ENCODE results near the gene EXD2.

The EXD2 gene

DNA sequence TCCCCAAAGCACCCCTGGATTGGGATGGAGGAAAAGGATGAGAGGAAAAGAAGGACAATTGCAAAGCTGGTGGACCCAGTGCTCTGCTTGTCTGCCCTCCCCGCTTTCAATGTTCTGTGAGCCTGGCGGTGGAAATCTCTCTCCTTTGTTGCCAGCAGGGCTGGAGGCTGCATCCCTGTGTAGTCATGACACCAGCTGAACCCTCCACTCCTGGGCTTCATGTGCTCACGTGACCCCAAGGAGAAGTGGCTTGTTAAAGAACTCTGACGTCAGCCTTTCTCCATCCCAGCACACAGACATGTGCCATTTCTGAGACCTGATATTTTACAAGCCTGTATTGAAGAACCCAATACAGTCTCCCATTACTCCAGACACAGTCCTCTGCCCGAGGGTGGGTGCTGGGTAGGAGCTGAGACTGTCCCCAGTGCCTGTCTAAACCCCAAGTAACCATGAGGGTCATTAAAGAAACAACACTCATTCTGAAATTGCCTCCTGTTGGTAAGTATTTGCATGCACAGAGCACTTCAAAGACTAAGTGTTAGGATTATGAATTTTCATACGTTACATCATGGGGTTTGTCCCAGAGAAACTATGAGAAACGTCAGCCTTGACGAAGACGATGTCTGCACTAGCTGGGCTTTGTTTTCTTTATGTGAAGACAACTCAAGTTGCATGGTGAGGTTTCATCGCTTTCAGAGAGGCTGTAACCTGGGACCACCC is 90.3 kb downstream of the EXD2 start:
- no peak overlapping the region for H3K4me3 ChIP-seq (ENCODE audit: low read depth, low read length)
- in situ Hi-C loops (cut with HindIII; ENCODE audit: low sequenced_read_pairs): no loop called here
- no peak for DNase-seq (ENCODE audit: low read depth, low spot score)

DNA sequence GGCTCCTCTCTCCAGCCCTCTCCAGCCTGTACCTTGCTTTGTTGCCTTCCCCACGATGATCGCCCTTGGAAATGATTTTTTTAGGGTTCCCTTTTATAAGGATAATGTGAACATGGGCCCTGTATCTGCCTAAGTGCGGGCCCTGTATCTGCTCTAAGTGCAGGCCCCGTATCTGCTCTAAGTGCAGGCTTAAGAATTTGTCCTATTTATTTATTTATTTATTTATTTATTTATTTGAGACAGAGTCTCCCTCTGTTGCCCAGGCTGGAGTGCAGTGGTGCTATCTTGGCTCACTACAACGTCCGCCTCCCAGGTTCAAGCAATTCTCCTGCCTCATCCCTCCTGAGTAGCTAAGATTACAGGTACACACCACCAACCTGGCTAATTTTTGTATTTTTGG is 91.2 kb downstream of the EXD2 start:
- in situ Hi-C loops (cut with HindIII; ENCODE audit: low sequenced_read_pairs): no loop called here
- TF ChIP-seq, protein P1, sequence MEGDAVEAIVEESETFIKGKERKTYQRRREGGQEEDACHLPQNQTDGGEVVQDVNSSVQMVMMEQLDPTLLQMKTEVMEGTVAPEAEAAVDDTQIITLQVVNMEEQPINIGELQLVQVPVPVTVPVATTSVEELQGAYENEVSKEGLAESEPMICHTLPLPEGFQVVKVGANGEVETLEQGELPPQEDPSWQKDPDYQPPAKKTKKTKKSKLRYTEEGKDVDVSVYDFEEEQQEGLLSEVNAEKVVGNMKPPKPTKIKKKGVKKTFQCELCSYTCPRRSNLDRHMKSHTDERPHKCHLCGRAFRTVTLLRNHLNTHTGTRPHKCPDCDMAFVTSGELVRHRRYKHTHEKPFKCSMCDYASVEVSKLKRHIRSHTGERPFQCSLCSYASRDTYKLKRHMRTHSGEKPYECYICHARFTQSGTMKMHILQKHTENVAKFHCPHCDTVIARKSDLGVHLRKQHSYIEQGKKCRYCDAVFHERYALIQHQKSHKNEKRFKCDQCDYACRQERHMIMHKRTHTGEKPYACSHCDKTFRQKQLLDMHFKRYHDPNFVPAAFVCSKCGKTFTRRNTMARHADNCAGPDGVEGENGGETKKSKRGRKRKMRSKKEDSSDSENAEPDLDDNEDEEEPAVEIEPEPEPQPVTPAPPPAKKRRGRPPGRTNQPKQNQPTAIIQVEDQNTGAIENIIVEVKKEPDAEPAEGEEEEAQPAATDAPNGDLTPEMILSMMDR (IDR thresholded peaks at IDR 0.05; ENCODE audit: low read depth, low read length): no peak
- no peak overlapping the region for H3K4me3 ChIP-seq (ENCODE audit: low read depth, low read length)
- DNase-seq (ENCODE audit: low read depth, low spot score): no peak

More for the DNA sequence above, 90.3 kb downstream of the EXD2 start:
- TF ChIP-seq, protein P1 (IDR thresholded peaks at IDR 0.05; ENCODE audit: low read depth, low read length): no peak

DNA sequence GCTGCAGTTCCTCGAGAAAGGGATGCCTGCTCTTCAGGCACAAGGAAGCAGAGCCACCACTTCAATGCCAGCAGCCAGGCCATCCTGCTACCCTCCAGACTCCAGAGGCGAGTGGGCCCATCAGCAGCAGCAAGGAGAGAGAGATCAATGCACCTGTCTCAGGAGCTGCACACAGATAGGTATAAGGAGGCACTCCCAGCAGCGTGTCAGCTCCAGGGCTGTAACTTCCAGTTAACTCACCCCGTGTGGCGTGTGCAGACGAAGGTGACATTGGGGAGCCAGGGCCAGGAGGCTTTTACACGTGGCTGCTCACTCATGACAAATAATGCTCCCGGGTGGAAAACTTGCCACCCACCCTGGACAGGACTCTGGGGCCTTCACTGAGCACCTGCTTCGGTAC is 92.9 kb downstream of the EXD2 start:
- TF ChIP-seq, protein P1 (IDR thresholded peaks at IDR 0.05; ENCODE audit: low read depth, low read length): no peak
- in situ Hi-C loops (cut with HindIII; ENCODE audit: low sequenced_read_pairs): no loop called here
- no peak for DNase-seq (ENCODE audit: low read depth, low spot score)

DNA sequence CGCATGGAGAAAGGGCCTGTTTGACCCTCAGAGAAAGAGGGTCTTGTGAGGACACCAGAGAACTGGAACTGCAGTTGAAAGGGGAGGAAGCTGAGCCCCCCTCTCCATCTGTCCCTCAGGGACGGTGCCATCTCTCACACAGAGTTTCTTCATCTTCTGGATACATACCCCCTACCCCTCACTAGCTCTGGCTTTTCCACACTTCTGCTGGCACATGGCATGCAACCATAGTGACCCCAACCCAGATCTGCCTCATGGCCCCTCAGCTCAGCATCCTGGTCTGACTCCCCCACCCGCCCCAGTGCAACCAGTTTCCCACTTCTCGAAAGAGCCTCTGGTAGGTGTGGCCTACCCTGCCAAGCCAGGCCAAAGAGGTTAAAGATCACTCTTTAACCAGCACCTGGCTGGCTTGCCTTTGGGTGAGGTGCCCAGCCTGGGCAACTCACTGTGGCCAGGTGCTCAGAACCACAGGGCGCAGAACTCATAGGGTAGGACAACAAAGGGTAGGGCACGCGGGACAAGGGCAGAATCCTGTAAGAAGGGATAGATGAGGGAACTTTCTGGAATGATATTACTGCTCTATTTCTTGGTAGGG is 94.5 kb downstream of the EXD2 start:
- in situ Hi-C loops (cut with HindIII; ENCODE audit: low sequenced_read_pairs): no loop called here
- H3K4me3 ChIP-seq (ENCODE audit: low read depth, low read length): no peak overlapping the region
- TF ChIP-seq, protein P1 (IDR thresholded peaks at IDR 0.05; ENCODE audit: low read depth, low read length): no peak
- no peak for DNase-seq (ENCODE audit: low read depth, low spot score)

More for the DNA sequence above, 92.9 kb downstream of the EXD2 start:
- no peak overlapping the region for H3K4me3 ChIP-seq (ENCODE audit: low read depth, low read length)

DNA sequence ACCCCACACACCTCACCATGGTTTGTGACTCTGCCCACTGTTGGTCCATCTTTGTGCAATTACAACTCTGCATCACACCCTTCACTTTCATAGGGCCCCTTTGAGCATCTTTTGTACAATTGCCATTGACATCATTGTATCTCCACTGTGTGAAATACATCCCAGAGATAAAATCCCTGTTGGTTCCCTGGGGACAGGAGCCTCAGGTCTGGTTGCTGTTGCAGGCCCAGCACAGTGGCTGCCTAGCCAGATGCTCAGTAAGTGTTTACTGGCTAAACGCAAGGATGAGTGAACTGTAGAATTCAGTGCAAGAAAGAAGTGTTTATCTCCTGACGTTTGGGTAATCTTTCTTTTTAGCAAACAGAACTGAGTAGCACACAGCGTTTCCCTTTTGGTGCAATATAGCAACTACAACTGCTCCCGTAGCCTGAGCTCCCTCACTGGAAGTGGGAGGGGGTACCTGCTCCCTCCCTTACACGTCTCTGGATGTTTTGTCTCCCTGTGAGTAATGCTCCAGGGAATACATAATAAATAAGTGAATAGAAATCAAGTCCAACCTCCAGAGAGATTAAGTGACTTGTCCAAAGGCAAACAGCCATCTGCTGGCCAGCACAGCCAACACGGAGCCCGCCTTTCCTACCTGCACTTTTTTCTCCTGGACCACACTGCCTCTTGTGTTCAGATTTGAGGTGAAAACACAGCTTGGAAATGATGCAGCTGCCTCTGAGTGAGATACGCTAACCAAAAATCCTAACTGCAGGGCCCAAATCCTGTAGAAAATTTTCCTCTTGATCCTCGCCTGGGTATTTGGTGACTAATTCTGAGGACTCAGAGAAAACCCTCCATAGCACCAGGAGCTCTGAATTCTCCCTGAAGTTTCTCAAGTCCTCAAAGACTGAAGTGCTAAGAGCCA is 96.1 kb downstream of the EXD2 start:
- H3K4me3 ChIP-seq (ENCODE audit: low read depth, low read length): no peak overlapping the region
- in situ Hi-C loops (cut with HindIII; ENCODE audit: low sequenced_read_pairs): no loop called here
- TF ChIP-seq, protein P1 (IDR thresholded peaks at IDR 0.05; ENCODE audit: low read depth, low read length): peak; percentile 31
- DNase-seq (ENCODE audit: low read depth, low spot score): peak; percentile 10

DNA sequence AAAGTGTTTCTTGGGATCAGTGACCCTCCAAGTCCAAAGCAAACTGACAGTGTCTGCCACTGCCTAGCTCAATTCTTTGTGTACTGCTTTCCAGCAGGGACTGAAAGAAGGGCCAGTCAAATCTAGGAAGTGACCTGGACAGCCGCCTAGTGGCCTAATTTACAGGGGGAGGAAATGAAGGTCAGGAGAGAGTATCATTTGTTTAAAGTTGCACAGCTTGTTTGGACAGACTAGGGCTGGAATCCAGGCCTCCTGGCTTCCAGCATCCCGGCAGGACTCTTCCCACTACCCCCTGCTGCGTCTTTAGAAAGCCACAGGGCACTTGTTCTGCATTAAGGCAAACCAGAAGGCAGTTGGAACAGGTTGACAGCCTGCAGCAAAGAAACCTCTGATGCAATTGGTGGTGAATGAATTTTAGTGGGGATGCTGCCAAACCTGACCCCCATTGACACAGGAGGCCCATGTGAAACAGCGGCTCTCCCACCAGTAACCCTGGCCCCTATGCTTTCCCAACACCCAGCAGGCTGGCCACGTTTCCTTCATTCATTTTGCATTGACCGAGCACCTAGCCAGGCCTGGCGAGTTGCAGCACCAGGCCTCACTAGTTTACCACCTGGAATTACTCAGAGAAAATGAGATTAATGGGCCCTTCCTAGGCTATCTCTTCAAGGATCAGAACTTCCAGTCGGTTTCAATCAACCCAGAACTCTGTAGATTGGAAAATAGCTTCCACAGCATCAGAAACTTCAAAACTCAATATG is 96.9 kb downstream of the EXD2 start:
- in situ Hi-C loops (cut with HindIII; ENCODE audit: low sequenced_read_pairs): no loop called here

More for the DNA sequence above, 96.9 kb downstream of the EXD2 start:
- TF ChIP-seq, protein P1 (IDR thresholded peaks at IDR 0.05; ENCODE audit: low read depth, low read length): peak; percentile 31
- DNase-seq (ENCODE audit: low read depth, low spot score): peak; percentile 90
- no peak overlapping the region for H3K4me3 ChIP-seq (ENCODE audit: low read depth, low read length)
